HS-27A (cell line): ENCODE data around the gene MYO18A.

Experiments used
- DNase-seq: peaks from one replicate; pipeline ENCODE4 v3.0.0-alpha.2; 2012; ENCODE audit warnings: low read depth, missing footprints

MYO18A gene

GRCh38 chr17:29021226-29021625 is 159.0 kb downstream of the MYO18A start:
- DNase-seq, result no peak
